Measurements from ENCODE around the gene MCEMP1. TPM values are rescaled to one million over a fixed set of nuclear protein-coding genes. Genes with fewer than 3 reads are reported as not detected.

The MCEMP1 gene
- total and polyA plus RNA-seq, 11 donors: 0.16 to 1.4 (median 0.54) TPM; not detected in 3

- intact Hi-C loops (cut with DNase I): loop anchor here in 8 of 10 donors (2.0 to 10.0 kb wide), 9 partner anchors 113 to 577 kb away; partner anchors contain the start of gene MAP2K7 (in 1 of the 8)
- TF ChIP-seq CTCF (IDR thresholded peaks at IDR 0.05) (peak; percentile 4 to 59 (median 38)), POLR2A (IDR thresholded peaks at IDR 0.05) (no peak)
- Histone ChIP-seq H3K9me3 (no peaks in the 10 kb centered on the region), H3K27me3 (peaks cover 0 to 29% (median 3%) of the 10 kb centered on the region in 9 donors), H3K36me3 (peaks cover 0 to 35% (median 26%) of the 10 kb centered on the region in 9 donors), H3K4me1 (peaks cover 0 to 27% (median 8%) of the 10 kb centered on the region in 12 donors), H3K4me3 (peak overlapping the region; percentile 71 to 100 (median 96)), H3K27ac (peak overlapping the region in 10 of 12 donors; percentile 77 to 95 (median 88))
- ATAC-seq (peak; percentile 55 to 79 (median 69)), DNase-seq (peak; percentile 76 to 85 (median 84))
- 5 to 12% (median 7%) methylated on average over 32 to 43 of the region's 43 CpGs for WGBS, 4 donors
Measured at GRCh38 chr19:7681340-7682174, 4.7 kb downstream of the MCEMP1 start.

- Histone ChIP-seq H3K4me1 (peaks cover 0 to 23% (median 8%) of the 10 kb centered on the region in 12 donors), H3K27ac (peak overlapping the region in 3 of 12 donors; percentile 86 to 93 (median 86)), H3K9me3 (no peaks in the 10 kb centered on the region), H3K27me3 (peaks cover 0 to 26% (median 0%) of the 10 kb centered on the region in 9 donors), H3K4me3 (peak overlapping the region in 10 of 12 donors; percentile 71 to 100 (median 96)), H3K36me3 (peaks cover 0 to 35% (median 26%) of the 10 kb centered on the region in 9 donors)
- ATAC-seq (no peak), DNase-seq (no peak)
- WGBS, 4 donors: 78 to 81% (median 79%) methylated on average over 72 to 74 of the region's 74 CpGs
- TF ChIP-seq POLR2A (IDR thresholded peaks at IDR 0.05) (no peak), CTCF (IDR thresholded peaks at IDR 0.05) (peak in 2 of 12 donors; percentile 0 to 5)
- intact Hi-C loops (cut with DNase I): loop anchor here in 7 of 10 donors (5.0 to 10.0 kb wide), 7 partner anchors 112 to 578 kb away; partner anchors contain the start of gene MAP2K7 (in 1 of the 7)
Measured at GRCh38 chr19:7682175-7682855, 5.4 kb downstream of the MCEMP1 start.

DNA sequence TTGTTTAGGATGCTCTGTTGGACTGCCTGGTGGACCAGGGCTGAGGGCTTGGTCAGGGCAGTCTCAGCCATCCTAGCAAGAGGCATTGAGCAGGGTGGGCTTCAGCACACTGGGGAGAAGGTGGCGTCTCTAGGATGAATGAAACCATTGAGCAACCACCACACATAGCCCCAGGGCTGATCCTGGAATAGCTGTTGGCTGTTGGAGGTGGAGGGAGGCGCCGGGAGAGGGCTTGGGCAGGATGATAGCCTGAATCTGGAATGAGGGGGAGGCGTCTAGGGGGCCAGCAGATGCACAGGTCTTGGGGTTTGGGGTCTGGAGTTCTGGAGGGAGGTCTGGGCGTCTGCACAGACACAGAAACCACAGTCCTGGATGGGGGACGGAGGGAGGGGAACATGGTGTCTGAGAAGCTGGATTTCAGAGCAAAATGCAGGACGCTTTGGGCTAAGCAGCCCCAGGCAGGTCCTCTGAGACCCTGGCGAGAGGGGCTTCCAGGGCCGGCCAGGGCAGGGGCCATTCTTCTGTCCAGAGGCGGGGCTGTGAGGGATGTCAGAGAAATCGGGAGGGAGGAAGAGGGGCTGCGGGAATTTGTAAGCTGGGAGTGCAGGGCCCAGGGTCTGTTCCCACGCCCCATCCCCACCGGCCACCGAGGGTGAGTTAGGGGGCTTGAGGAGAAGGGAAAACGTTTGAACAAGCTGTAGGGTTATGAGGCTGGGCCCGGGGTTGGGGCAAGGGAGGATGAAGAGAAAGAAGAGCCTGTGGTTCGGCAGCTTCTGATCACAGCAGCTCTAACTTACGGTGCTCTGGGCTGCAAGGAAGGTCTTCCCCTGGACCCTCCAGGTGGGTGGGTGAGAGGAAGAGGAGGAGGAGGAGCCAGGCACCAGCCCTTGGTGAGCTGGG, 8.9 kb downstream of the MCEMP1 start:
- H3K36me3 ChIP-seq: peaks cover 0 to 35% (median 26%) of the 10 kb centered on the region in 9 donors
- peaks cover 0 to 20% (median 0%) of the 10 kb centered on the region in 9 donors for H3K27me3 ChIP-seq
- no peak overlapping the region for H3K4me3 ChIP-seq
- peaks cover 0 to 13% (median 6%) of the 10 kb centered on the region in 12 donors for H3K4me1 ChIP-seq
- H3K27ac ChIP-seq: no peak overlapping the region
- H3K9me3 ChIP-seq: no peaks in the 10 kb centered on the region
- WGBS, 4 donors: 37 to 50% (median 42%) methylated on average over 19 of the region's 19 CpGs
- DNase-seq (no peak), ATAC-seq (no peak)
- TF ChIP-seq CTCF (IDR thresholded peaks at IDR 0.05) (no peak), POLR2A (IDR thresholded peaks at IDR 0.05) (no peak)
- intact Hi-C loops (cut with DNase I): loop anchor here in 5 of 10 donors (10.0 kb wide), 4 partner anchors 109 to 581 kb away; no protein-coding TSS in a partner anchor
